ENCODE results near the gene LRRC4. TPM values are rescaled to one million over a fixed set of nuclear protein-coding genes. Genes with fewer than 3 reads are reported as not detected.

LRRC4 gene
- total RNA-seq, 1 experiment from 2014 or later, result 10.4 TPM

- Histone ChIP-seq H3K18ac (ENCODE audit: insufficient read length, low read depth, low read length) (no peak overlapping the region), H3K14ac (ENCODE audit: insufficient read depth, low read length) (no peak overlapping the region; the same call in 1 of the 2 replicates), H3K23me2 (ENCODE audit: insufficient read length, low read depth, low read length, poor library complexity, severe bottlenecking) (no peaks in the 10 kb centered on the region), H4K8ac (replicated peaks; ENCODE audit: insufficient read length, low read depth, low read length) (no peak overlapping the region), H3K23ac (ENCODE audit: insufficient read length, low read depth, low read length) (no peak overlapping the region), H3K4me1 (ENCODE audit: insufficient read depth, low read length) (no peaks in the 10 kb centered on the region; the same call in 1 of the 2 replicates), H3K79me1 (ENCODE audit: insufficient read depth, low read depth, low read length, poor library complexity, severe bottlenecking) (no peaks in the 10 kb centered on the region), H2AK5ac (ENCODE audit: insufficient read length, low read length) (no peak overlapping the region), H3K4me2 (ENCODE audit: insufficient read depth, insufficient read length, low read length) (no peak overlapping the region), H3T11ph (ENCODE audit: low read length) (no peak overlapping the region), H3K79me2 (ENCODE audit: insufficient read depth, low read length) (no peaks in the 10 kb centered on the region), H3K4ac (ENCODE audit: low read depth, low read length) (no peak overlapping the region), H3K9ac (ENCODE audit: extremely low read depth, insufficient read length, low read length) (no peak overlapping the region), H2BK5ac (ENCODE audit: insufficient read length, low read length) (no peak overlapping the region), H2BK12ac (ENCODE audit: insufficient read length, low read depth, low read length) (no peak overlapping the region), H2BK120ac (ENCODE audit: low read depth, low read length, poor library complexity, severe bottlenecking) (no peak overlapping the region), H3K27me3 (ENCODE audit: insufficient read depth, low read length) (no peaks in the 10 kb centered on the region), H3K9me3 (ENCODE audit: control insufficient read depth, low read depth, low read length) (no peaks in the 10 kb centered on the region), H3K56ac (ENCODE audit: insufficient read length, low read depth, low read length) (no peak overlapping the region), H3K27ac (ENCODE audit: insufficient read length, low read depth, low read length) (no peak overlapping the region), H2BK20ac (ENCODE audit: low read depth, low read length, poor library complexity, severe bottlenecking) (no peak overlapping the region), H4K20me1 (ENCODE audit: control insufficient read depth, insufficient read depth, insufficient read length) (no peaks in the 10 kb centered on the region), H4K5ac (ENCODE audit: insufficient read length, low read depth, low read length) (no peak overlapping the region), H2AFZ (ENCODE audit: low read length) (no peak overlapping the region), H4K91ac (ENCODE audit: insufficient read length, low read depth, low read length) (no peak overlapping the region), H2BK15ac (ENCODE audit: low read depth, low read length) (no peak overlapping the region)
- no peaks in the 10 kb centered on the region for H3K9me3 Mint-ChIP-seq
- no peak overlapping the region for H3K4me3 Mint-ChIP-seq
- H3K36me3 Mint-ChIP-seq (ENCODE audit: insufficient read depth in 1 of 3, low read depth in 3 of 3), result peaks cover 5 to 27% (median 12%) of the 10 kb centered on the region in 3 experiments; a peak in 6 of 7 replicates
- peaks cover 2 to 4% of the 10 kb centered on the region in 2 experiments; a peak in 1 of 4 replicates for H3K4me1 Mint-ChIP-seq
- TF ChIP-seq CTCF (conservative IDR thresholded peaks at IDR 0.05), result no peak
- H3K27ac Mint-ChIP-seq, result no peak overlapping the region
- no CpG with 5 or more reads among the region's 3 CpGs for WGBS (ENCODE audit: extremely low coverage, insufficient read length, low lambda C conversion rate)
- H3K27me3 Mint-ChIP-seq (ENCODE audit: low read depth), result no peaks in the 10 kb centered on the region; the same call in 1 of the 2 replicates
- no peak for DNase-seq
Measured at GRCh38 chr7:128078309-128078708, 47.1 kb upstream of the LRRC4 start.
